ENCODE results near the gene C10orf62. TPM values are rescaled to one million over a fixed set of nuclear protein-coding genes. Genes with fewer than 3 reads are reported as not detected.

The C10orf62 gene
- total RNA-seq, 4 donors from 2014 or later: not detected

- Histone ChIP-seq H3K4me3 (no peak overlapping the region), H3K9me3 (no peaks in the 10 kb centered on the region), H3K27me3 (no peaks in the 10 kb centered on the region), H3K4me1 (peaks cover 0 to 5% (median 0%) of the 10 kb centered on the region in 4 donors), H3K36me3 (no peaks in the 10 kb centered on the region), H3K27ac (no peak overlapping the region)
- DNase-seq: no peak
- TF ChIP-seq CTCF (IDR thresholded peaks at IDR 0.05) (no peak), POLR2A (IDR thresholded peaks at IDR 0.05) (no peak)
Observed at GRCh38 chr10:97627731-97628130, 38.2 kb downstream of the C10orf62 start.

GRCh38 chr10:97628228-97628627 lies 38.7 kb downstream of the C10orf62 start:
- Histone ChIP-seq H3K4me3 (no peak overlapping the region), H3K36me3 (no peaks in the 10 kb centered on the region), H3K4me1 (peaks cover 0 to 8% (median 0%) of the 10 kb centered on the region in 4 donors), H3K27me3 (no peaks in the 10 kb centered on the region), H3K27ac (no peak overlapping the region), H3K9me3 (no peaks in the 10 kb centered on the region)
- DNase-seq: no peak
- no peak for TF ChIP-seq CTCF (IDR thresholded peaks at IDR 0.05)
- no peak for TF ChIP-seq POLR2A (IDR thresholded peaks at IDR 0.05)

- TF ChIP-seq POLR2A (IDR thresholded peaks at IDR 0.05) (no peak), CTCF (IDR thresholded peaks at IDR 0.05) (no peak)
- Histone ChIP-seq H3K4me3 (no peak overlapping the region), H3K4me1 (peaks cover 0 to 8% (median 0%) of the 10 kb centered on the region in 4 donors), H3K27ac (no peak overlapping the region), H3K27me3 (no peaks in the 10 kb centered on the region), H3K36me3 (no peaks in the 10 kb centered on the region), H3K9me3 (no peaks in the 10 kb centered on the region)
- DNase-seq: no peak
Observed at GRCh38 chr10:97629289-97629688, 39.8 kb downstream of the C10orf62 start.

GRCh38 chr10:97631098-97631497 lies 41.6 kb downstream of the C10orf62 start:
- Histone ChIP-seq H3K4me1 (peaks cover 0 to 8% (median 0%) of the 10 kb centered on the region in 4 donors), H3K27ac (no peak overlapping the region), H3K4me3 (no peak overlapping the region), H3K9me3 (no peaks in the 10 kb centered on the region), H3K36me3 (no peaks in the 10 kb centered on the region), H3K27me3 (no peaks in the 10 kb centered on the region)
- DNase-seq: no peak
- TF ChIP-seq CTCF (IDR thresholded peaks at IDR 0.05): no peak
- no peak for TF ChIP-seq POLR2A (IDR thresholded peaks at IDR 0.05)

GRCh38 chr10:97632949-97633884 lies 43.7 kb downstream of the C10orf62 start, which contains the start of gene MORN4:
TSS of gene MORN4 (minus strand) at chr10:97633500. CDS start at chr10:97619653, 13,847 bp downstream.
- Histone ChIP-seq H3K27ac (peak within 1 kb of the TSS in 2 of 4 donors; percentile 36 to 58), H3K36me3 (no peaks in the 10 kb centered on the region), H3K4me3 (peak within 1 kb of the TSS; percentile 63 to 69 (median 64)), H3K4me1 (peaks cover 0 to 8% (median 0%) of the 10 kb centered on the region in 4 donors), H3K27me3 (no peaks in the 10 kb centered on the region), H3K9me3 (no peaks in the 10 kb centered on the region)
- no peak for TF ChIP-seq CTCF (IDR thresholded peaks at IDR 0.05)
- no peak for TF ChIP-seq POLR2A (IDR thresholded peaks at IDR 0.05)
- DNase-seq: peak; percentile 90 to 96 (median 92)
